GM12878 (cell line): Measurements from ENCODE around the gene SMARCD1. TPM values are rescaled to one million over a fixed set of nuclear protein-coding genes. Genes with fewer than 3 reads are reported as not detected.

ENCODE experiments used
- ATAC-seq: fragments of 200-7000 bp; cut with Tn5 transposase; 3 replicates; pipeline ENCODE4 v1.9.1; 2020; ENCODE audit warnings: mild to moderate bottlenecking, moderate library complexity
- BruUV-seq: library from RNA; stranded (reverse); fragments of 400-500 nt; replicated peaks from 2 replicates; lab custom pipeline; 2021; lab: Mats Ljungman, UMichigan
- CTCF ChIA-PET: fragments of 300-600 bp; sonication (Branson Sonifier 250); formaldehyde crosslinking; extraction: SDS; loops from one replicate; lab custom pipeline; 2021; ENCODE audit warnings: inconsistent platforms; lab: Yijun Ruan, JAX
- POLR2A ChIA-PET: fragments of 350-600 bp; formaldehyde crosslinking; extraction: SDS; loops from one replicate; lab custom pipeline; 2021; ENCODE audit warnings: inconsistent platforms; lab: Charles Lee
- RAD21 ChIA-PET: fragments of 300-600 bp; sonication (Branson Sonifier 250); formaldehyde crosslinking; loops from one replicate; lab custom pipeline; 2023; ENCODE audit warnings: antibody characterized with exemption; ENCODE audit not compliant: unreplicated experiment; lab: Charles Lee
- SMC1A ChIA-PET: fragments of 300-600 bp; sonication (Branson Sonifier 250); formaldehyde crosslinking; loops from one replicate; lab custom pipeline; 2023; ENCODE audit not compliant: unreplicated experiment, uncharacterized antibody; lab: Charles Lee
- DNase-seq: peaks from one replicate; pipeline ENCODE4 v3.0.0-alpha.2; 2011; ENCODE audit warnings: low read depth, low spot score
- FAIRE-seq: peaks from 3 replicates; lab custom pipeline; 2011; peaks lifted over from hg19 to GRCh38; lab: Jason Lieb, UNC
- H2AFZ ChIP-seq: 2 replicates; pipeline ENCODE4 v1.6.0; 2011; ENCODE audit warnings: low read depth, low read length, control low read depth; ENCODE audit not compliant: control insufficient read depth
- H3K27ac ChIP-seq: 2 replicates; pipeline ENCODE4 v1.5.1; 2011; ENCODE audit warnings: control low read depth; ENCODE audit not compliant: control insufficient read depth, insufficient read depth
- H3K27me3 ChIP-seq, 2 experiments: replicated peaks in 1 of 2; 2 replicates each; pipeline versions ENCODE4 v1.6.0 to v1.6.1; 2011; ENCODE audit warnings: low read length in 1 of 2; ENCODE audit not compliant: control insufficient read depth in 2 of 2, insufficient read depth in 2 of 2
- H3K36me3 ChIP-seq, 2 experiments: 2 replicates each; pipeline ENCODE4 v1.5.1; 2011; ENCODE audit warnings: low read length in 1 of 2; ENCODE audit not compliant: control insufficient read depth in 2 of 2, insufficient read depth in 2 of 2
- H3K4me1 ChIP-seq: 2 replicates; pipeline ENCODE4 v1.6.1; 2011; ENCODE audit warnings: mild to moderate bottlenecking, low read length, moderate library complexity, mixed read lengths; ENCODE audit not compliant: control insufficient read depth, insufficient read depth
- H3K4me2 ChIP-seq: 2 replicates; pipeline ENCODE4 v1.6.0; 2011; ENCODE audit warnings: control low read depth; ENCODE audit not compliant: control insufficient read depth, insufficient read depth
- H3K4me3 ChIP-seq: fragments of 200-600 bp; sonication (generic); 2 replicates; pipeline ENCODE4 v1.5.1; 2016
- H3K79me2 ChIP-seq: 2 replicates; pipeline ENCODE4 v1.6.0; 2011; ENCODE audit warnings: low read length; ENCODE audit not compliant: control insufficient read depth, insufficient read depth
- H3K9ac ChIP-seq: 2 replicates; pipeline ENCODE4 v1.8.0; 2011; ENCODE audit warnings: low read length, control low read depth, mixed read lengths; ENCODE audit not compliant: control insufficient read depth, insufficient read depth
- H3K9me3 ChIP-seq: replicated peaks from 3 replicates; pipeline ENCODE4 v1.5.1; 2011; ENCODE audit warnings: mild to moderate bottlenecking, low read length; ENCODE audit not compliant: control insufficient read depth, insufficient read depth
- H4K20me1 ChIP-seq: 2 replicates; pipeline ENCODE4 v1.6.0; 2011; ENCODE audit not compliant: control insufficient read depth, insufficient read depth
- BCL11A ChIP-seq: IDR thresholded peaks from 2 replicates; pipeline ENCODE4 v1.6.1; 2011; ENCODE audit warnings: low read depth, low read length
- WGBS: methylation state at CpG from one replicate; pipeline ENCODE4 v1.1.6; 2016; ENCODE audit warnings: low lambda C conversion rate; ENCODE audit not compliant: insufficient replicate concordance, insufficient coverage; ENCODE audit errors: missing lambda C conversion rate; 5-methylcytosine and 5-hydroxymethylcytosine counted together
- in situ Hi-C: fragments of 300-500 bp; cut with MboI; formaldehyde crosslinking; loops from 9 replicates; pipeline ENCODE4 v1.14.3; 2018; ENCODE audit warnings: mixed read lengths
- intact Hi-C: fragments of 100-400 bp; cut with micrococcal nuclease; formaldehyde crosslinking; loops from one replicate; pipeline ENCODE4 v1.14.2; 2022; ENCODE audit not compliant: unreplicated experiment
- polyA plus RNA-seq, 11 experiments: library from polyadenylated mRNA; depleted of rRNA in 4 of 11; unstranded in 6 of 11; stranded (reverse) in 5 of 11; fragments of >200 nt; fragmentation: Nextera tagmentation in 4 of 11; fragmentation: Illumina TruSeq in 1 of 11; extraction: Ambion mirVana in 4 of 11; extraction: Trizol in 1 of 11; gene quantifications; 1 replicate in 1 of 11; 2 replicates in 10 of 11; pipeline versions ENCODE4 v1.2.1 to v1.2.3, GENCODE V29; 2011 to 2016; ENCODE audit warnings: inconsistent platforms in 2 of 11, missing spikeins in 2 of 11, low read depth in 1 of 11
- total RNA-seq, 4 experiments: library from RNA; depleted of rRNA in 3 of 4; stranded (reverse); fragments of >200 nt in 3 of 4; fragmentation: Illumina TruSeq in 1 of 4; extraction: Trizol in 1 of 4; gene quantifications; 2 replicates each; pipeline versions ENCODE4 v1.2.1 to v1.2.3, GENCODE V29; 2013 to 2021
- TF ChIP-seq, protein P1 (sequence below): fragments of 450-650 bp; IDR thresholded peaks from 2 replicates; pipeline ENCODE4 v1.6.1; 2018; ENCODE audit warnings: borderline replicate concordance, mild to moderate bottlenecking; ENCODE audit not compliant: partially characterized antibody
- TF ChIP-seq, protein P2 (sequence below): IDR thresholded peaks from 2 replicates; pipeline ENCODE4 v1.6.1; 2011; ENCODE audit warnings: low read depth, mild to moderate bottlenecking, low read length, moderate library complexity, borderline replicate concordance; ENCODE audit errors: extremely low read depth
- TF ChIP-seq, protein P3 (sequence below): IDR thresholded peaks from 2 replicates; pipeline ENCODE4 v1.6.1; 2011; ENCODE audit warnings: low read depth, low read length, improper control_type of control experiment, borderline replicate concordance
- TF ChIP-seq, protein P4 (sequence below): IDR thresholded peaks from 2 replicates; pipeline ENCODE4 v1.6.1; 2011; ENCODE audit warnings: borderline replicate concordance, low read depth, mild to moderate bottlenecking, moderate library complexity, mixed read lengths, low read length; ENCODE audit not compliant: insufficient read depth; ENCODE audit errors: extremely low read length

The SMARCD1 gene
- total and polyA plus RNA-seq, 10 of the 15 experiments (the other 5 are each of a cell fraction or from before 2014, with no cell fraction given) = 1.4 to 92.4 (median 58.9) TPM

DNA sequence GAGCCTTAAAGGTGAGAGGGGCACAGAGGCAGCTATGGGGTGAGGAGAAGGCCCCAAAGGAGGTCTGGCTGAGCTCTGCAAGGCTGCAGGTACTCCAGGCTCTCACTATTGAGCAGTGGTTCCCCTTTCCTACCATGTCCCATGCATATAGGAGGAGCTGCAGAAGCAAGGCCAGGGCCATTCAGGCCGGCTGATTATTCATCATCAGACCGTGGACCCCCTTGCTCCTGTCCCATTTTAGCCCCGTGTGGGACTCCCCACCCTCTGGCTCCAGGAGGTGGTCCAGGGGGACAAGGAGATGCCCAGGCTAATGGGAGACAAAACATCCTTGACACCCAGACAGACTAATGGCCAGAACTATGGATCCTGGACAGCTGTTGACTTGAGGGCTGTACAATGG is 21.8 kb downstream of the SMARCD1 start:
- in situ Hi-C loops = no loop called here
- BruUV-seq = no TSS peak

More for the DNA sequence above, 21.8 kb downstream of the SMARCD1 start:
- Histone ChIP-seq H3K27me3 (no peaks in the 10 kb centered on the region), H3K9me3 (no peaks in the 10 kb centered on the region), H3K79me2 (no peaks in the 10 kb centered on the region), H3K4me1 (peaks cover 18% of the 10 kb centered on the region), H3K36me3 (peaks cover 0 to 1% of the 10 kb centered on the region in 2 experiments; a peak in 1 of 4 replicates), H2AFZ (no peak overlapping the region), H3K4me3 (no peak overlapping the region), H4K20me1 (no peaks in the 10 kb centered on the region), H3K27ac (no peak overlapping the region), H3K9ac (no peak overlapping the region), H3K4me2 (no peak overlapping the region)
- FAIRE-seq = no peak
- SMC1A ChIA-PET = interaction anchor here (0.6 kb wide), 1 partner anchor 513 kb away, joined by 4 read pairs; no protein-coding TSS in a partner anchor
- TF ChIP-seq, protein P1, sequence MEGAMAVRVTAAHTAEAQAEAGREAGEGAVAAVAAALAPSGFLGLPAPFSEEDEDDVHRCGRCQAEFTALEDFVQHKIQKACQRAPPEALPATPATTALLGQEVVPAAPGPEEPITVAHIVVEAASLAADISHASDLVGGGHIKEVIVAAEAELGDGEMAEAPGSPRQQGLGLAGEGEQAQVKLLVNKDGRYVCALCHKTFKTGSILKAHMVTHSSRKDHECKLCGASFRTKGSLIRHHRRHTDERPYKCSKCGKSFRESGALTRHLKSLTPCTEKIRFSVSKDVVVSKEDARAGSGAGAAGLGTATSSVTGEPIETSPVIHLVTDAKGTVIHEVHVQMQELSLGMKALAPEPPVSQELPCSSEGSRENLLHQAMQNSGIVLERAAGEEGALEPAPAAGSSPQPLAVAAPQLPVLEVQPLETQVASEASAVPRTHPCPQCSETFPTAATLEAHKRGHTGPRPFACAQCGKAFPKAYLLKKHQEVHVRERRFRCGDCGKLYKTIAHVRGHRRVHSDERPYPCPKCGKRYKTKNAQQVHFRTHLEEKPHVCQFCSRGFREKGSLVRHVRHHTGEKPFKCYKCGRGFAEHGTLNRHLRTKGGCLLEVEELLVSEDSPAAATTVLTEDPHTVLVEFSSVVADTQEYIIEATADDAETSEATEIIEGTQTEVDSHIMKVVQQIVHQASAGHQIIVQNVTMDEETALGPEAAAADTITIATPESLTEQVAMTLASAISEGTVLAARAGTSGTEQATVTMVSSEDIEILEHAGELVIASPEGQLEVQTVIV = no peak
- no peak for TF ChIP-seq BCL11A
- TF ChIP-seq, protein P2, sequence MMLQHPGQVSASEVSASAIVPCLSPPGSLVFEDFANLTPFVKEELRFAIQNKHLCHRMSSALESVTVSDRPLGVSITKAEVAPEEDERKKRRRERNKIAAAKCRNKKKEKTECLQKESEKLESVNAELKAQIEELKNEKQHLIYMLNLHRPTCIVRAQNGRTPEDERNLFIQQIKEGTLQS = no peak
- TF ChIP-seq, protein P3, sequence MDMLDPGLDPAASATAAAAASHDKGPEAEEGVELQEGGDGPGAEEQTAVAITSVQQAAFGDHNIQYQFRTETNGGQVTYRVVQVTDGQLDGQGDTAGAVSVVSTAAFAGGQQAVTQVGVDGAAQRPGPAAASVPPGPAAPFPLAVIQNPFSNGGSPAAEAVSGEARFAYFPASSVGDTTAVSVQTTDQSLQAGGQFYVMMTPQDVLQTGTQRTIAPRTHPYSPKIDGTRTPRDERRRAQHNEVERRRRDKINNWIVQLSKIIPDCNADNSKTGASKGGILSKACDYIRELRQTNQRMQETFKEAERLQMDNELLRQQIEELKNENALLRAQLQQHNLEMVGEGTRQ = no peak
- TF ChIP-seq, protein P4, sequence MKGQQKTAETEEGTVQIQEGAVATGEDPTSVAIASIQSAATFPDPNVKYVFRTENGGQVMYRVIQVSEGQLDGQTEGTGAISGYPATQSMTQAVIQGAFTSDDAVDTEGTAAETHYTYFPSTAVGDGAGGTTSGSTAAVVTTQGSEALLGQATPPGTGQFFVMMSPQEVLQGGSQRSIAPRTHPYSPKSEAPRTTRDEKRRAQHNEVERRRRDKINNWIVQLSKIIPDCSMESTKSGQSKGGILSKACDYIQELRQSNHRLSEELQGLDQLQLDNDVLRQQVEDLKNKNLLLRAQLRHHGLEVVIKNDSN = no peak
- intact Hi-C loops = no loop called here
- ATAC-seq = no peak
- DNase-seq = no peak
- RAD21 ChIA-PET = no interaction called here
- CTCF ChIA-PET = interaction anchor here (1.8 to 13.0 kb wide), 4 partner anchors 10 to 62 kb away, joined by 5 to 257 read pairs (median 129); partner anchors contain the start of genes CERS5 and SMARCD1
- POLR2A ChIA-PET = no interaction called here
- 26% methylated on average over 3 of the region's 3 CpGs for WGBS
